Measurements from ENCODE around the gene IL12RB1. TPM values are rescaled to one million over a fixed set of nuclear protein-coding genes. Genes with fewer than 3 reads are reported as not detected.
"Not testable (repeated sequence)": the region's sequence is repeated elsewhere in the genome, so short reads cannot be mapped to it uniquely, and the experiment has no call there.

IL12RB1 gene
- total RNA-seq, 4 donors from 2014 or later = 0.30 to 0.87 TPM; not detected in 2

GRCh38 chr19:18108897-18109296 is 22.2 kb upstream of the IL12RB1 start:
- Histone ChIP-seq H3K27ac (no peak overlapping the region), H3K9me3 (no peaks in the 10 kb centered on the region), H3K36me3 (no peaks in the 10 kb centered on the region), H3K27me3 (no peaks in the 10 kb centered on the region), H3K4me3 (no peak overlapping the region), H3K4me1 (peaks cover 28% of the 10 kb centered on the region)
- 80% methylated on average over 2 of the region's 2 CpGs for WGBS
- TF ChIP-seq POLR2AphosphoS5 (IDR thresholded peaks at IDR 0.05) (no peak), EP300 (IDR thresholded peaks at IDR 0.05) (no peak)
- DNase-seq (ENCODE audit: low spot score in 2 of 2) = no peak

- WGBS = 63% methylated on average over 9 of the region's 9 CpGs
Measured at GRCh38 chr19:18107235-18107634, 20.5 kb upstream of the IL12RB1 start.

GRCh38 chr19:18105259-18105658 is 18.5 kb upstream of the IL12RB1 start:
- not testable (repeated sequence) for H3K4me3 ChIP-seq; DNase-seq (ENCODE audit: low spot score in 2 of 2); H3K27me3 ChIP-seq; H3K27ac ChIP-seq; H3K9me3 ChIP-seq; H3K36me3 ChIP-seq
- 74% methylated on average over 7 of the region's 7 CpGs for WGBS
- peaks cover 20% of the 10 kb centered on the region for H3K4me1 ChIP-seq

More at GRCh38 chr19:18107235-18107634, 20.5 kb upstream of the IL12RB1 start:
- TF ChIP-seq POLR2A (IDR thresholded peaks at IDR 0.05) (no peak), CTCF (IDR thresholded peaks at IDR 0.05) (no peak), POLR2AphosphoS5 (IDR thresholded peaks at IDR 0.05) (no peak), EP300 (IDR thresholded peaks at IDR 0.05) (no peak)
- no peaks in the 10 kb centered on the region for H3K27me3 ChIP-seq
- no peak overlapping the region for H3K4me3 ChIP-seq
- H3K36me3 ChIP-seq = no peaks in the 10 kb centered on the region
- H3K27ac ChIP-seq = no peak overlapping the region
- H3K4me1 ChIP-seq = peaks cover 28% of the 10 kb centered on the region
- H3K9me3 ChIP-seq = no peaks in the 10 kb centered on the region
- no peak for DNase-seq (ENCODE audit: low spot score in 2 of 2)

GRCh38 chr19:18104793-18105131 is 18.0 kb upstream of the IL12RB1 start:
- no peak overlapping the region for H3K27ac ChIP-seq
- H3K9me3 ChIP-seq = no peaks in the 10 kb centered on the region
- H3K36me3 ChIP-seq = no peaks in the 10 kb centered on the region
- TF ChIP-seq POLR2A (IDR thresholded peaks at IDR 0.05) (no peak), CTCF (IDR thresholded peaks at IDR 0.05) (no peak), POLR2AphosphoS5 (IDR thresholded peaks at IDR 0.05) (no peak), EP300 (IDR thresholded peaks at IDR 0.05) (no peak)
- H3K4me3 ChIP-seq = peak overlapping the region; percentile 45
- no peak for DNase-seq (ENCODE audit: low spot score in 2 of 2)
- peaks cover 15% of the 10 kb centered on the region for H3K4me1 ChIP-seq
- 71% methylated on average over 5 of the region's 5 CpGs for WGBS
- peaks cover 11% of the 10 kb centered on the region for H3K27me3 ChIP-seq

GRCh38 chr19:18102916-18103542 is 16.3 kb upstream of the IL12RB1 start:
- H3K9me3 ChIP-seq = no peaks in the 10 kb centered on the region
- TF ChIP-seq POLR2AphosphoS5 (IDR thresholded peaks at IDR 0.05) (no peak), CTCF (IDR thresholded peaks at IDR 0.05) (no peak), EP300 (IDR thresholded peaks at IDR 0.05) (no peak), POLR2A (IDR thresholded peaks at IDR 0.05) (no peak)

GRCh38 chr19:18101268-18101667 is 14.5 kb upstream of the IL12RB1 start:
- H3K36me3 ChIP-seq = no peaks in the 10 kb centered on the region
- H3K27ac ChIP-seq = no peak overlapping the region
- no peak for DNase-seq (ENCODE audit: low spot score in 2 of 2)
- H3K4me1 ChIP-seq = peaks cover 29% of the 10 kb centered on the region
- no peak overlapping the region for H3K4me3 ChIP-seq
- no peak for TF ChIP-seq CTCF (IDR thresholded peaks at IDR 0.05)
- TF ChIP-seq EP300 (IDR thresholded peaks at IDR 0.05) = no peak
- TF ChIP-seq POLR2A (IDR thresholded peaks at IDR 0.05) = no peak
- TF ChIP-seq POLR2AphosphoS5 (IDR thresholded peaks at IDR 0.05) = no peak
- no peaks in the 10 kb centered on the region for H3K9me3 ChIP-seq
- peaks cover 26% of the 10 kb centered on the region for H3K27me3 ChIP-seq
- 51% methylated on average over 3 of the region's 3 CpGs for WGBS

More at GRCh38 chr19:18102916-18103542, 16.3 kb upstream of the IL12RB1 start:
- DNase-seq (ENCODE audit: low spot score in 2 of 2) = no peak
- Histone ChIP-seq H3K4me3 (no peak overlapping the region), H3K4me1 (peaks cover 24% of the 10 kb centered on the region), H3K27me3 (peaks cover 26% of the 10 kb centered on the region), H3K36me3 (no peaks in the 10 kb centered on the region), H3K27ac (no peak overlapping the region)
- WGBS = 58% methylated on average over 15 of the region's 15 CpGs
